Middle frontal gyrus (tissue), 1 donor: ENCODE results near the gene KCNA10.

Experiments used
- DNase-seq: peaks from one replicate; pipeline ENCODE4 v3.0.0-alpha.2; 2015; ENCODE audit warnings: low spot score; ENCODE audit errors: extremely low spot score

The KCNA10 gene

GRCh38 chr1:110501488-110502132, 17.4 kb downstream of the KCNA10 start:
- DNase-seq, result no peak

- DNase-seq, result no peak
Observed at GRCh38 chr1:110498270-110498669, 20.7 kb downstream of the KCNA10 start.

GRCh38 chr1:110495926-110496600, 22.9 kb downstream of the KCNA10 start:
- peak; percentile 30 for DNase-seq

DNA sequence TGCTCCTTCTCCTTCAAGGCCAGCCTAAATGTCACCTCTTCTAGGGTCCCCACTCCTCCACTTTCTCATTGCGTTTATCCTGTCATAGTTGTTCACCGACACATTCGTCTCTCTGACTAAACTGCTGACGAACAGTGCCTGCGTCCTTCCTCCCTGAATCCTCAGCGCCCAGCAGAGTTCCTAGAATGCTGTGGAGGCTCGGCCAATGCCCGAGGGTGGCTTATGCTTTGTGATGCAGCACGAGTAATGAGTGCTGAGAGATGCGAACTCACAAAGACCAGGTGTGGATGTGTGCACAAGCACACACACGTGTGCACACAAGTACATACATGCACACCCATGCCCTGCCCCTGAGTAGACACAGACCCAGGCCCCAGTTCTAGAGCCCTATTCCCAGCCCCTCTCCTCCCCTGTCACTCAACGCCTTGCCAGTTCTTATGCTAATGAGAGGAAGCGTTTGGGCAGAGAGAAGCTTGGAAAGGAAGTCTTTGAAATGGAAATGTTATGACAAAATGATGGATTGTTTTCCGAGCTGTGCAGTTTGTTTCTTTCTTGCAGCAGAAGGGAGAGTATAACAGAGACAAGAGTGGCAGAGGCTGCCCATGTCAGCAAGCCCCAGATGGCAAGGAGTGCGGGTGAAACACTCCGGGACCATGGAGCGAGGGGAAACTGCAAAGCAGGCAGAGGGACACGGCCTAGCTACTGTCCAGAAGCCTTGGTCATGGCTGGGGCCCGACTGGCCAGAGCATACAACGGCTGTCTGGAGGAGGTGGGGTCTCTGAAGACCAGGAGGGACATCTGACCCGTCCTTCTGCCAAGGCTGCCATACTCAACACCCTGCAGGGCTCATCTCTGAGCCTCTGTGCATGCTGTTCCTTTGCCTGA, 24.2 kb downstream of the KCNA10 start:
- no peak for DNase-seq

GRCh38 chr1:110494036-110494435, 24.9 kb downstream of the KCNA10 start:
- DNase-seq, result no peak

DNA sequence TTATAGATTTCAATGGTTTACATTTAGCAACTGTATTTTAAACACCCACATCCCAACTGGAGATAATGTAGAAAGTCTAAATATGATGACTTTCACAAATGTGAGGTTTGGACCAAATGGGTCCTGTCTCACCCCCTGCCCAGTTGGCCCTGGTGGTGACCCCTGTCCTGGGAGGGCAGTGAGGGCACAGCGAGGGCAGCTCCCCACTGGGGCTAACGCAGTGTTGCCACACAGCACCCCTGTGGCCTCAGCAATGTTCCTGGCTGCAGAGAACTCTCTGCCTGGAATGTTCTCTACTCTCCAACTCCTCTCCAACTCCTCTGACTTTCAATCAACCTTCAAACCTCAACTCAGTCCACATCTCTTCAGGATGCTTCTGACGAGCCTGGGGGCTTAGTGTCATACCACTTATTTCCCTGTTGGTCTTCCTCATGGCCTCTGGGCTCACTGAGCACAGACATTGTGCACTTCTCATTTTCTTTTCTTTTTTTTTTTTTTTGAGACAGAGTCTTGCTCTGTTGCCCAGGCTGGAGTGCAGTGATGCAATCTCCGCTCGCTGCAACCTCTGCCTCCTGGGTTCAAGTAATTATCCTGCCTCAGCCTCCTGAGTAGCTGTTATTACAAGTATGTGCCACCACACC, 25.8 kb downstream of the KCNA10 start:
- no peak for DNase-seq

- DNase-seq, result no peak
Observed at GRCh38 chr1:110492573-110492972, 26.4 kb downstream of the KCNA10 start.

DNA sequence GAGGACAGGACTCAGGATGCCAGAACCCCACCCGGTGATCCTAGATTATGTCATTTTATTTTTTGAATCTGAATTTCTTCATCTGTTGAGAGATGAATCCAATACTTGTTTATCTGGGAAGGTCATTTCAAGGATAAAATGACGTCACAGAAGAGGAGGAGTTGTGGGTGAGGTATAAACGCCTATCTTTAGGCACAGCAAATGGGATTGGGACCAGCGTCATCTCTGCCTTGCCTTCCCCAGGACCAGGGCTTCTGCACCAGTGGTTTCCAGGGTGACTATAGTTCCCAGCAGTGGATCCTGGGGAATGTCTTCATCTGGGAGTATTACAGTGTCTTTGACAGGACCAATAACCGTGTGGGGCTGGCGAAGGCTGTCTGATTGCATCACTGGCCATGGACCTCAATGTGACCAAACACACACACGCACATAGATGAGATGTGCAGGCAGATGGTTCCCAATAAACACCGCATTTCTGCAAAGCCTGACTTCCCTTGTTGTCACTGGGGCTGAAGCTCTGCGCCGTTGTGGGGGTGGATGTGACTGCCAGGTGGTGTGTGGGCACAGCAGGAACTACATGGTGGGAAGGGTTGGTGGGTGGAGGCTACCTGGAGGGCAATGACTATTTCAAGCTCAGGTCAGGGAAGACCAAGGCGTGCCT, 28.1 kb downstream of the KCNA10 start:
- DNase-seq, result no peak

- DNase-seq, result no peak
Observed at GRCh38 chr1:110489973-110490542, 28.9 kb downstream of the KCNA10 start.

- no peak for DNase-seq
Observed at GRCh38 chr1:110489406-110489805, 29.6 kb downstream of the KCNA10 start.

- no peak for DNase-seq
Observed at GRCh38 chr1:110488867-110489266, 30.1 kb downstream of the KCNA10 start.

- no peak for DNase-seq
Observed at GRCh38 chr1:110488161-110488560, 30.8 kb downstream of the KCNA10 start.

- no peak for DNase-seq
Observed at GRCh38 chr1:110487726-110488125, 31.2 kb downstream of the KCNA10 start.

DNA sequence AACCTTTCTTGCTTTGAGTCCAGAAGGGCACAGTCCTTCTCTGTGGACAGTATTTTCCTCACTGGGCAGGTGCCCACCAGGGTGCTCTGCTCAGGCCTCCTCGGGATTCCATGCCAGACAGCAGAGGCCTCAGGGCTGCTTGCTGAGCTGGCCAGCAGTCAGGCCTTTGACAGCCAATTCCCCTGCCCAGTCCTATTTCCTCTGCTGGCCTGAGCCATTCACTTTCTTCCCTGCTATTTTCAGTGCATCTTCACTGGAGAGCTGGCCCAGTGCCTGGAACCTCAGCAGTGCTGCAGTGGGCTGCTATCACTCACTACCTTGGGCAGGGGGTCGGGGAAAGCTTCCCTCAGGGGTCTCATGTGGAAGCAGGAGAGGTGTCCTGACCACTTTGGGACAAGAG, 33.2 kb downstream of the KCNA10 start:
- DNase-seq, result no peak

DNA sequence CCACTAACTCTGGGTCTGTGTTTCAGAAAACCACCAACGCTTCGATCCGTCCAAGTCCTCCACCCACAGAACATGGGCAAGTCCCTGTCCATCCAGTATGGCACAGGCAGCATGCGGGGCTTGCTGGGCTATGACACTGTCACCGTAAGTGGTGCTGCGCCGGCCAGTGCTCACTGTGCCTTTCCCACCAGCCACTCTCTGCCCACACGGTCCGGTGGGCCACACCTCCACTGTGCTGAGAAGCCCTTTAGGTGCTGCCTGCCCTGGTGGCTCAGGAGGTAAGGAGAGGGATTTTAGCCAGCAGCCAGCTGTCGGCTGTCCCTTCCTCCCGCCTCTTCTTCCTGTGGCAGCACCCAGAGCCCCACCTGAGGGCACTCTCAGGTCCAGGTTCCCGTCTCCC, 34.2 kb downstream of the KCNA10 start:
- DNase-seq, result no peak

DNA sequence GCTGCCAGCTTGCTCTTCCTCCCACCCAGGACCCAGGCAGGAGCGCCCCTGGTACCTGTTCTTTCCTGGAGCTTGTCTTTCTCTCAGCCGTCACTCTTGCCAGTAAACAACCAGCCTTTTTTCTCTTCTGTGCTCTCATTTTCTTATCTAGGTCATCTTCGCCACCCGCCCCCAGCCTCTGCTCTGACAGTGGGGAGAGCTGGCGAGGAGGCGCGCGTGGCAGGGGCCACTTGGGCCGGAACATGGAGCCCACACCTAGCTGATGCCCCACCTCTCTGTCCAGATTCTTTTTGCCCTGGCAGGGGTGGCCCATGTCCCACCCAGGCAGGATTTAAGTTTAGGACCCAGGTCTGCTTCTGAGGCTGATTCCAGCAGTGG, 35.7 kb downstream of the KCNA10 start:
- no peak for DNase-seq

DNA sequence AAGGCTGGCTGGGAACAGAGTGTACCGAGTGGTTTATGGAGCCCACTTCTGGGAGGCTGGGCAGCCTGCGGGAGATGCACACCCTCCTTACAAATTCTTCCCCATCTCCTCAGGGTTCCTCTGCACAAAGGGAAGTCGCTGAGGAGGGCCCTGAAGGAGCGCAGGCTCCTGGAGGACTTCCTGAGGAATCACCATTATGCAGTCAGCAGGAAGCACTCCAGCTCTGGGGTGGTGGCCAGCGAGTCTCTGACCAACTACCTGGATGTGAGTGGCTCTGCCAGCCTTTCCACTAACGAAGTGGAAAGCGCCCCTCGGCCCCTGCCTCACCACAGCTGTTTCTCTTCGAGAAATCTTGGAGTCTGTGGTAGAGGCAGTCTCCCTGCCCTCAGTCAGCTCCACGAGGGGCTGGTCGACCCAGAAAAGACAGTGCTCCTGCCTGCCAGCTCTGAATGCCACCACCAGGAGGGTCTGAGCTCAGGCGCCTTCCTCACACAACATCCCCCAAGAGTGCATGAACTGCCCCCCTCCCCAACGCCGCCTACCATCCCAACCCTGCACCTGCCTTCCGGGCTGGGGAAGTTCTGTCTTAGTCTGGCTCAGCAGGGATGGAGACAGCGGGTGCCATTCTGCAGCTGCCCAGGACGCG, 36.2 kb downstream of the KCNA10 start:
- DNase-seq, result no peak

DNA sequence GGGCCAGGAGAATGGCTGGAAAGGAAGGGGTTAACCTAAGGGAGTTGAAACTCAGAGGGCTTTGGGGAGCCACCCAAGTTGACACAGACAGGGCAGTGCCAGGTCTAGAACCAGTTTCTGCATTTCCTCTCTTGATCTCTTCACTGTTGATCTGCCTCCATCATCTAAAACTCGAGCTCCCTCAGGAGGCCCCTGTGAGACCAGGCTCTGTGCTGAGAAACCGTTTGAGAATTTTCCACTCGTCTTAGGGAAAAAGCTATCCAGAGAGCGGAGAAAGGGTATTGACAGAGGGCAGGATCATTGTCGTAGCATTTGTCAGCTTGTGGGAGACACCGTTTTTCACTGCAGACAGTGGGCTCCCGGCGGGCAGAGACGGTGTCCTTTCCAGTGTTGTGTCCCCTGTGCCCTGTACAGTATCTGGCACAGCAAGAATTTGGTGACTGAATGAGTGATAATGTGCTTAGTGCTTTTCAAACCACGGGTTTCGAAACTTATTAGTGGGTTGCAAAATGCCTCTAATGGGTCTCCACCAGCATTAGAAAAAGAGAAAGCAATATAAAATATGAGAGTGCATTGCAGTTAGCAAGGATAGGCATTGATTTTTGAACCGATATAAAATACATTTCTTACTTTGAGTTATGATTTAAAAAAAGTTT, 36.9 kb downstream of the KCNA10 start:
- DNase-seq, result no peak

DNA sequence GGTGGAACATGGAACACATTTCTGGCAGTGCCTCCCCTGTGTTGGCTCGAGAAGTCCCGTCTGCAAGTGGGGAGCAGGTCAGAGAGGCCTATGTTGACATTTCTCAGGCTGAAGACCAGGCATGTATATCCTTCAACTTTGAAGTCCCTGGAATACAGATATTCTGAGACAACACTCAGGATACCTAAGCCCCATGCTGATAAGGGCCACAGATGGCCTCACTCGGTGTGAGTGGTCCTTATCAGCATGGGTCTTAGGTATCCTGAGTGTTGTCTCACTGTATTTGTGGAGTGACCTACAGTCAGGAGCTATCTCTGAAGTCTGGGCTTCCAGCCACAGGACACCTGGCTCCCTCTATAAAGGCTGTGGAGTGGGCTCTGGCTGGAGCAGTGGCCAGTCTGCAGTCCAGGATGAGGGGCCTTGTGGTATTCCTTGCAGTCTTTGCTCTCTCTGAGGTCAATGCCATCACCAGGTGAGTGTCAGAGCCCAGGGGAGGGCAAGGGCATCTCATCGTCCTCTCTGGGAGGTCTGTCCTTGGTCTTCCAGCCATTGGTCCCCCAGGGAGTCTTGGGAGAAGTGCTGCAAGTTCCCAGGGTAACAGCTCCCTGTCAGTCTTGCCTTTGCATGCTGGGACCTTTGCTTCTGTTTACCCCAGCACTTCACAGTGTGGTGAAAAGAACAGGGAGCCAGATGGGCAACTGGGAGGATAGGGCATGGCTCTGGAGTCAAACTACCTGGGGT, 38.4 kb downstream of the KCNA10 start:
- no peak for DNase-seq
